SK-N-SH treated with all-trans-retinoic acid at 6 μM for 48 hours (cell line): ENCODE data around the gene ZSCAN5B.

ENCODE experiments used
- ATAC-seq: fragments of 200-7000 bp; cut with Tn5 transposase; 3 replicates; pipeline ENCODE4 v1.9.1; 2020; ENCODE audit warnings: mild to moderate bottlenecking, moderate library complexity
- ARNTL ChIP-seq: fragments of 450-650 bp; formaldehyde crosslinking; IDR thresholded peaks from 2 replicates; pipeline ENCODE4 v1.5.0; 2020; ENCODE audit warnings: low read depth, mild to moderate bottlenecking, moderate library complexity, borderline replicate concordance
- BACH2 ChIP-seq: fragments of 250-450 bp; sonication (Bioruptor Pico); IDR thresholded peaks from 2 replicates; pipeline ENCODE4 v1.9.0; 2021; ENCODE audit warnings: mild to moderate bottlenecking, borderline replicate concordance
- CREB5 ChIP-seq: fragments of 250-450 bp; sonication (Bioruptor Pico); IDR thresholded peaks from 2 replicates; pipeline ENCODE4 v1.5.1; 2020; ENCODE audit warnings: low read depth, mild to moderate bottlenecking, moderate library complexity
- CSDC2 ChIP-seq: fragments of 250-450 bp; sonication (Bioruptor Pico); IDR thresholded peaks from 2 replicates; pipeline ENCODE4 v1.5.0; 2020; ENCODE audit warnings: mild to moderate bottlenecking, moderate library complexity
- CSRNP3 ChIP-seq: fragments of 250-450 bp; sonication (Bioruptor Pico); IDR thresholded peaks from 2 replicates; pipeline ENCODE4 v1.5.1; 2021; ENCODE audit warnings: mild to moderate bottlenecking, moderate library complexity
- ESRRG ChIP-seq: fragments of 250-450 bp; sonication (Bioruptor Pico); IDR thresholded peaks from 2 replicates; pipeline ENCODE4 v1.6.1; 2021; ENCODE audit warnings: mild to moderate bottlenecking
- GLIS3 ChIP-seq: fragments of 250-450 bp; sonication (Bioruptor Pico); IDR thresholded peaks from 2 replicates; pipeline ENCODE4 v1.5.0; 2020; ENCODE audit warnings: mild to moderate bottlenecking, moderate library complexity
- POU6F1 ChIP-seq: fragments of 250-450 bp; sonication (Bioruptor Pico); IDR thresholded peaks from 2 replicates; pipeline ENCODE4 v1.8.0; 2021; ENCODE audit warnings: low read depth, mild to moderate bottlenecking, moderate library complexity, borderline replicate concordance
- RARB ChIP-seq: fragments of 250-450 bp; sonication (Bioruptor Pico); IDR thresholded peaks from 2 replicates; pipeline ENCODE4 v1.8.0; 2021; ENCODE audit warnings: mild to moderate bottlenecking, moderate library complexity
- SNAI2 ChIP-seq: fragments of 250-450 bp; sonication (Bioruptor Pico); IDR thresholded peaks from 2 replicates; pipeline ENCODE4 v1.5.0; 2020; ENCODE audit warnings: mild to moderate bottlenecking, moderate library complexity
- TOX ChIP-seq: fragments of 250-450 bp; sonication (Bioruptor Pico); IDR thresholded peaks from 2 replicates; pipeline ENCODE4 v1.8.0; 2021; ENCODE audit warnings: mild to moderate bottlenecking, moderate library complexity, borderline replicate concordance
- TSHZ2 ChIP-seq: fragments of 250-450 bp; sonication (Bioruptor Pico); IDR thresholded peaks from 2 replicates; pipeline ENCODE4 v1.5.0; 2020; ENCODE audit warnings: mild to moderate bottlenecking, moderate library complexity
- ZC3H10 ChIP-seq: fragments of 250-450 bp; sonication (Bioruptor Pico); IDR thresholded peaks from 2 replicates; pipeline ENCODE4 v1.5.1; 2021; ENCODE audit warnings: mild to moderate bottlenecking, moderate library complexity
- ZFP3 ChIP-seq: fragments of 250-450 bp; sonication (Bioruptor Pico); IDR thresholded peaks from 2 replicates; pipeline ENCODE4 v1.5.0; 2020; ENCODE audit warnings: mild to moderate bottlenecking, moderate library complexity
- ZNF565 ChIP-seq: fragments of 450-650 bp; formaldehyde crosslinking; conservative IDR thresholded peaks from 2 replicates; pipeline ENCODE4 v1.5.0; 2020; ENCODE audit warnings: low read depth, mild to moderate bottlenecking, moderate library complexity
- ZNF70 ChIP-seq: fragments of 450-650 bp; formaldehyde crosslinking; IDR thresholded peaks from 2 replicates; pipeline ENCODE4 v1.5.0; 2020; ENCODE audit warnings: mild to moderate bottlenecking, moderate library complexity
- ZNF8 ChIP-seq: fragments of 450-650 bp; formaldehyde crosslinking; IDR thresholded peaks from 2 replicates; pipeline ENCODE4 v1.5.0; 2020; ENCODE audit warnings: mild to moderate bottlenecking, moderate library complexity

ZSCAN5B gene

GRCh38 chr19:56140583-56141416 lies 56.8 kb downstream of the ZSCAN5B start, which contains the start of gene ZNF444:
ZNF444 (plus strand) TSS chr19:56141287; CDS start chr19:56146912, 5,625 bp downstream.
- TF ChIP-seq RARB (no peak), TSHZ2 (peak; percentile 75; the same call in 1 of the 2 replicates)
- TF ChIP-seq, all 23 proteins: peak for 1
- ATAC-seq = peak; percentile 97

- TF ChIP-seq ESRRG = no peak
- no peak for TF ChIP-seq TOX
- no peak for TF ChIP-seq BACH2 (CRISPR knock-in tag)
- no peak for TF ChIP-seq CREB5 (CRISPR knock-in tag)
- TF ChIP-seq TSHZ2 = no peak
- no peak for TF ChIP-seq POU6F1 (CRISPR knock-in tag)
- TF ChIP-seq SNAI2 (CRISPR knock-in tag) = no peak
- TF ChIP-seq CSDC2 = no peak
- no peak for TF ChIP-seq ZNF70 (CRISPR knock-in tag)
- no peak for TF ChIP-seq ZNF565 (CRISPR knock-in tag)
- TF ChIP-seq GLIS3 = no peak
- TF ChIP-seq ZFP3 = no peak
- no peak for TF ChIP-seq ARNTL (CRISPR knock-in tag)
- no peak for TF ChIP-seq ZNF8 (CRISPR knock-in tag)
- TF ChIP-seq RARB = no peak
- TF ChIP-seq CSRNP3 (CRISPR knock-in tag) = no peak
- no peak for TF ChIP-seq ZC3H10
- peak; percentile 3; the same call in 2 of the 3 replicates for ATAC-seq
Measured at GRCh38 chr19:56139847-56140582, 57.6 kb downstream of the ZSCAN5B start.
